ENCODE measurements around the gene SPG21. TPM values are rescaled to one million over a fixed set of nuclear protein-coding genes. Genes with fewer than 3 reads are reported as not detected.

SPG21 gene
- total RNA-seq, 1 donor from 2014 or later, result 71.8 TPM

DNA sequence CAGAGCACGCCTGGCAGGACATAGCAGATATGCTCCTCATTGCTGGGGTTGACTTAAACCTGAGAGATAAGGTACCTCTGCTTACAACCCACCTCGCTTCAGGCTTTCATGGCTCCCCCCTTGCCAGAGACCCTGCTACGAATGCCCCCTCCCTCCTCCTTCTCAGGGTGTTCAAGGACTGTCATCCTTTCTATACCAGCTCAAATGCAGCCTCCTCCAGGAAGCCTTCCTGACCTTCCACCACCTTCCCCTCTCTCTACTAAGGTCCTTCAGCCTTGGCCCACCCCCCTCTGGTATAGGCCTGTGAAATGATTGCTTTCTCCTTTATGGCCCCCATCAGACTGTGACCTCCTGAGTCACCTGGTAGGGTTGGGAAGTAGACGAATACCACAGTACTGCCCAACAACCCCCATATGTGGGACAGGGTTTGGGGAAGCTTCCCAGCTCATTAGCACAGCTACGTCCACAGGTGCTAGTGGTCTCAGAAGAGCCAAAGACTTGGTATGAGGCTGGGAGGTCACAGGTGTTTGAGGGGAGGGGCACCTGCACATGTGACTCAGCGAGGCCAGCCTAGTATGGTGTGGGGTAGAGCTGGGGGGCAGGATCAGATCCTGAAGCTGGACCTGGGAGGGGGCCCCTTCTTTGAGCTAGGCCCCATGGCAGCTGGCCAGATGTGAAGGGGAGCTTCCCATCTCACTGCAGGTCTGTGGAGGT lies 46.0 kb downstream of the SPG21 start:
- peaks cover 3% of the 10 kb centered on the region for H3K4me1 Mint-ChIP-seq
- TF ChIP-seq CTCF (conservative IDR thresholded peaks at IDR 0.05), result no peak
- no peak overlapping the region for H3K27ac Mint-ChIP-seq (ENCODE audit: unreplicated experiment)
- H3K36me3 Mint-ChIP-seq (ENCODE audit: low read depth), result no peaks in the 10 kb centered on the region
- H3K27me3 Mint-ChIP-seq (ENCODE audit: low read depth), result no peaks in the 10 kb centered on the region
- H3K4me3 Mint-ChIP-seq, result no peak overlapping the region
- no peaks in the 10 kb centered on the region for H3K9me3 Mint-ChIP-seq
- no peak for DNase-seq (ENCODE audit: low read depth, low spot score)

DNA sequence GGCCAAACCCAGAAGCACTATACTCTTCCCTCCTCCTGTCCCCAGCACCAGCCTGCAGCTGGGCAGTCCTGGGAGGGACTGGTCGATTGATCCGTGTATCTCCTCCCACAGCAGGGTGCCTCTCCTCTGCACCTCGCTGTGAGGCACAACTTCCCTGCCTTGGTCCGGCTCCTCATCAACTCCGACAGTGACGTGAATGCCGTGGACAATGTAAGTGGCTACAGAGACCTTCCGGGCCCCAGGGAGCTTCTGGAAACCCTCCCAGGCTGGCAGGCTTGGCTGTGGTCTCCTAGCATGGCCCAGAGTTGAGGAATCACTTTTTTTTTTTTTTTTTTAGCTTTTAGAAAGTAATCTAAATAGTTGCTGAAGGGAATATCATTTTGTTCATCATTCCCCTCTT lies 47.4 kb downstream of the SPG21 start:
- no peaks in the 10 kb centered on the region for H3K27me3 Mint-ChIP-seq (ENCODE audit: low read depth)
- DNase-seq (ENCODE audit: low read depth, low spot score), result no peak
- H3K4me1 Mint-ChIP-seq, result peaks cover 3% of the 10 kb centered on the region
- H3K4me3 Mint-ChIP-seq, result no peak overlapping the region
- H3K36me3 Mint-ChIP-seq (ENCODE audit: low read depth), result peaks cover 3% of the 10 kb centered on the region
- H3K9me3 Mint-ChIP-seq, result no peaks in the 10 kb centered on the region
- no peak overlapping the region for H3K27ac Mint-ChIP-seq (ENCODE audit: unreplicated experiment)
- TF ChIP-seq CTCF (conservative IDR thresholded peaks at IDR 0.05), result no peak

DNA sequence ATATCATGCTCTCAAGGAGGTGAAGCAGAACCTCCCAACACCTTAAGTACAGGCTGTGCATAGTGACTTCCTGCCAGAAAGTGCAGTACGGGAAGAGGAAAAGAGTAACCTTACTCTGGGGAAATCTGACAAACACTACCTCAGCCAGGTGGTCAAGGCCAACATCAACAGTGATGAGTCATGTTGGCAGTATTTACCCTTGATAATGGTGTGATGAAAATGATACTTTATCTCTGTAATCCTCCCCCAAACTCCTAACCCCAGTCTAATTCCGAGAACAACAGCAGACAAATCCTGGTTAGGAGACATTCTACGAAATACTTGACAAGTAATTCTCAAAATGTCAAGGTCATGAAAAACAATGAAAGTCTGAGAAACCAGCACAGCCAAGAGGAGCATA lies 51.5 kb downstream of the SPG21 start:
- TF ChIP-seq CTCF (conservative IDR thresholded peaks at IDR 0.05), result no peak
- Mint-ChIP-seq H3K4me1 (peaks cover 3% of the 10 kb centered on the region), H3K27me3 (ENCODE audit: low read depth) (no peaks in the 10 kb centered on the region), H3K36me3 (ENCODE audit: low read depth) (peaks cover 3% of the 10 kb centered on the region), H3K9me3 (no peaks in the 10 kb centered on the region), H3K27ac (ENCODE audit: unreplicated experiment) (no peak overlapping the region), H3K4me3 (no peak overlapping the region)
- DNase-seq (ENCODE audit: low read depth, low spot score), result no peak

DNA sequence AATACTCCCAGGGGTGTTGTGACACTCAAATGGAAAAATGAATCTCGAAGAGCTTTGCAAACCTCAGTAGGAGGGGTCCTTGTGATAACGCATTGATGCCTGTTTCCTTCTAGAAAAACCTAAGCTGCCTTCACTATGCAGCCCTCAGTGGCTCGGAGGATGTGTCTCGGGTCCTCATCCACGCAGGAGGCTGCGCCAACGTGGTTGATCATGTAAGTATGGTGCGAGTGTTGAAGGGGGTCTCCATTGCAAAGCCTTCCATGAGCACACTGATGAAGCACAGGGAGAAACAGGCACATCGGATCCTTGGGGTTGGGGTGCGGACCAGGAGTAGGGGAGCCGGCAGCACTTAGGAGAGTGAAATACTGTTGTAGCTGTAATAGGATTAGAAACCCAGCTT lies 55.7 kb downstream of the SPG21 start:
- Mint-ChIP-seq H3K4me1 (peaks cover 13% of the 10 kb centered on the region), H3K4me3 (no peak overlapping the region), H3K27me3 (ENCODE audit: low read depth) (no peaks in the 10 kb centered on the region), H3K36me3 (ENCODE audit: low read depth) (peaks cover 3% of the 10 kb centered on the region), H3K9me3 (no peaks in the 10 kb centered on the region), H3K27ac (ENCODE audit: unreplicated experiment) (no peak overlapping the region)
- no peak for DNase-seq (ENCODE audit: low read depth, low spot score)
- no peak for TF ChIP-seq CTCF (conservative IDR thresholded peaks at IDR 0.05)

DNA sequence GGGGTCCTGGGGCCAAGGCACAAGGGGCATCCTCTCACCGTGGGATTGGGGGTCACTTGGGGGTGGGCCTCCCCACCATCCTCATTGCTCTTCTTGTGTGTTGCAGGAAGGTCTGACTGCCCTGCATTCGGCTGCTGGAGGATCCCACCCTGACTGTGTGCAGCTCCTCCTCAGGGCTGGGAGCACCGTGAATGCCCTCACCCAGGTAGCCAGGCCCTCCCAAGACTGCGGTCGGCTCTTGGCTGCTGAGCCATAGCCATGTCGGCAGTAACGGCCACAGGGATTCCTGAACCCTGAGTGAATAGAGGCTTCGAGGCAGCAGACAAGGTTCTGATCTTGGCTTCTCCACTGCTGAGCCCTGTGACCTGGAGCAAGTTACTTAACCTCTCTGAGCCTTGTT lies 58.3 kb downstream of the SPG21 start:
- DNase-seq (ENCODE audit: low read depth, low spot score), result no peak
- no peak for TF ChIP-seq CTCF (conservative IDR thresholded peaks at IDR 0.05)
- Mint-ChIP-seq H3K27me3 (ENCODE audit: low read depth) (no peaks in the 10 kb centered on the region), H3K9me3 (no peaks in the 10 kb centered on the region), H3K27ac (ENCODE audit: unreplicated experiment) (peak overlapping the region; percentile 79), H3K4me3 (no peak overlapping the region), H3K36me3 (ENCODE audit: low read depth) (no peaks in the 10 kb centered on the region), H3K4me1 (peaks cover 13% of the 10 kb centered on the region)
